K562 (cell line): ENCODE results near the gene TMC6. TPM values are rescaled to one million over a fixed set of nuclear protein-coding genes. Genes with fewer than 3 reads are reported as not detected.

Experiments
- JUN ChIP-seq, 2 experiments: sonication (generic) in 1 of 2; formaldehyde crosslinking in 1 of 2; IDR thresholded peaks; 2 replicates each; pipeline versions ENCODE4 v1.6.1 to v1.8.0; 2012 to 2022; ENCODE audit warnings: borderline replicate concordance in 2 of 2, mild to moderate bottlenecking in 2 of 2, improper control_type of control experiment in 1 of 2, low read depth in 1 of 2, low read length in 1 of 2, missing genetic modification reagents in 1 of 2
- RREB1 ChIP-seq: fragments of 250-450 bp; sonication (Bioruptor Pico); IDR thresholded peaks from 2 replicates; pipeline ENCODE4 v1.4.0; 2020
- SRSF3 ChIP-seq: fragments of 200-400 bp; formaldehyde crosslinking; IDR thresholded peaks from 2 replicates; pipeline ENCODE4 v1.6.1; 2016; ENCODE audit warnings: mild to moderate bottlenecking, low read length, moderate library complexity; ENCODE audit not compliant: insufficient read depth
- USF2 ChIP-seq: sonication (generic); formaldehyde crosslinking; IDR thresholded peaks from 2 replicates; pipeline ENCODE4 v1.5.0; 2020; ENCODE audit warnings: missing genetic modification reagents
- ZNF586 ChIP-seq: fragments of 450-650 bp; formaldehyde crosslinking; conservative IDR thresholded peaks from 2 replicates; pipeline ENCODE4 v1.4.0; 2020; ENCODE audit warnings: mild to moderate bottlenecking, moderate library complexity
- polyA plus RNA-seq, 8 experiments: library from polyadenylated mRNA; depleted of rRNA in 4 of 8; stranded (reverse) in 5 of 8; unstranded in 3 of 8; fragments of >200 nt; fragmentation: Nextera tagmentation in 2 of 8; fragmentation: Illumina TruSeq in 1 of 8; extraction: Ambion mirVana in 2 of 8; extraction: Trizol in 1 of 8; gene quantifications; 2 replicates each; pipeline versions ENCODE4 v1.2.1 to v1.2.3, GENCODE V29; 2011 to 2014; ENCODE audit warnings: inconsistent platforms in 1 of 8, missing spikeins in 1 of 8
- total RNA-seq, 7 experiments: library from RNA; depleted of rRNA in 6 of 7; stranded (reverse); fragments of >200 nt in 6 of 7; fragmentation: Illumina TruSeq in 2 of 7; extraction: Trizol in 2 of 7; gene quantifications; 2 replicates each; pipeline versions ENCODE4 v1.2.1 to v1.2.3, GENCODE V29; 2011 to 2021; ENCODE audit warnings: low replicate concordance in 1 of 7

The TMC6 gene
- total and polyA plus RNA-seq, 9 of the 15 experiments (the other 6 are each of a cell fraction or from before 2014, with no cell fraction given), result 4.1 to 351 (median 66.9) TPM

GRCh38 chr17:78128551-78129350 lies at the start of gene TMC6 (continued):
- TF ChIP-seq JUN (IDR thresholded peaks at IDR 0.05; ENCODE audit: borderline replicate concordance, low read depth, low read length) (no peak), JUN (CRISPR knock-in tag; IDR thresholded peaks at IDR 0.05; ENCODE audit: borderline replicate concordance) (no peak), USF2 (CRISPR knock-in tag) (peak; percentile 73), SRSF3 (no peak), ZNF586 (CRISPR knock-in tag) (0 out of 2 replicates have a peak, but pooled peaks have one; percentile 55), RREB1 (CRISPR knock-in tag) (peak; percentile 36; the same call in 1 of the 2 replicates)
